PC-3 (cell line): ENCODE measurements around the gene CARTPT. TPM values are rescaled to one million over a fixed set of nuclear protein-coding genes. Genes with fewer than 3 reads are reported as not detected.

Experiments
- ATAC-seq: fragments of 200-7000 bp; cut with Tn5 transposase; 2 replicates; pipeline ENCODE4 v1.9.1; 2020; ENCODE audit warnings: mild to moderate bottlenecking, moderate library complexity
- BruUV-seq: library from RNA; stranded (reverse); fragments of 400-500 nt; replicated peaks from 2 replicates; lab custom pipeline; 2021; lab: Mats Ljungman, UMichigan
- CTCF ChIA-PET: fragments of 300-600 bp; sonication (Branson Sonifier 250); formaldehyde crosslinking; loops from one replicate; lab custom pipeline; 2022; ENCODE audit warnings: antibody characterized with exemption; lab: Charles Lee
- POLR2A ChIA-PET: fragments of 300-600 bp; sonication (Branson Sonifier 250); formaldehyde crosslinking; loops from one replicate; lab custom pipeline; 2022; ENCODE audit warnings: antibody characterized with exemption; ENCODE audit not compliant: unreplicated experiment; lab: Charles Lee
- DNase-seq: peaks from one replicate; pipeline ENCODE4 v3.0.0-alpha.2; 2015
- H2AFZ ChIP-seq: fragments of 300-600 bp; sonication (generic); 2 replicates; pipeline ENCODE4 v1.6.0; 2016; ENCODE audit warnings: antibody characterized with exemption, low read length
- H3F3A ChIP-seq: fragments of 300-600 bp; sonication (generic); one replicate; pipeline ENCODE4 v1.6.0; 2017; ENCODE audit warnings: antibody characterized with exemption, low read length, control low read depth, mild to moderate bottlenecking; ENCODE audit not compliant: unreplicated experiment
- H3K27ac ChIP-seq: fragments of 300-600 bp; sonication (generic); 2 replicates; pipeline ENCODE4 v1.5.1; 2016; ENCODE audit warnings: mild to moderate bottlenecking, low read length
- H3K27me3 ChIP-seq: fragments of 300-600 bp; sonication (generic); 2 replicates; pipeline ENCODE4 v1.6.1; 2016; ENCODE audit warnings: low read length, mixed read lengths
- H3K36me3 ChIP-seq: fragments of 300-600 bp; sonication (generic); 2 replicates; pipeline ENCODE4 v1.6.1; 2016; ENCODE audit warnings: low read depth, mixed run types, low read length, mixed read lengths
- H3K4me1 ChIP-seq: fragments of 300-600 bp; sonication (generic); 2 replicates; pipeline ENCODE4 v1.5.1; 2016; ENCODE audit warnings: low read length; ENCODE audit not compliant: insufficient read depth
- H3K4me2 ChIP-seq: fragments of 300-600 bp; sonication (generic); 2 replicates; pipeline ENCODE4 v1.6.0; 2016; ENCODE audit warnings: low read length
- H3K4me3 ChIP-seq: fragments of 300-600 bp; sonication (generic); 2 replicates; pipeline ENCODE4 v1.5.1; 2016; ENCODE audit warnings: mild to moderate bottlenecking, low read length, mixed read lengths
- H3K79me2 ChIP-seq: fragments of 300-600 bp; sonication (generic); 2 replicates; pipeline ENCODE4 v1.6.1; 2017; ENCODE audit warnings: low read length, mixed read lengths
- H3K9ac ChIP-seq: fragments of 300-600 bp; sonication (generic); 2 replicates; pipeline ENCODE4 v1.6.0; 2016; ENCODE audit warnings: mild to moderate bottlenecking, low read length
- H3K9me2 ChIP-seq: fragments of 300-600 bp; sonication (generic); replicated peaks from 2 replicates; pipeline ENCODE4 v1.6.1; 2016; ENCODE audit warnings: mixed run types, low read length, mixed read lengths
- H3K9me3 ChIP-seq: fragments of 300-600 bp; sonication (generic); 2 replicates; pipeline ENCODE4 v1.6.1; 2016; ENCODE audit warnings: low read length, mixed read lengths
- H4K20me1 ChIP-seq: fragments of 300-600 bp; sonication (generic); 2 replicates; pipeline ENCODE4 v1.6.1; 2016; ENCODE audit warnings: low read length, mixed read lengths
- CTCF ChIP-seq: fragments of 300-600 bp; sonication (generic); conservative IDR thresholded peaks from 2 replicates; pipeline ENCODE4 v1.5.1; 2017; ENCODE audit warnings: antibody characterized with exemption, low read depth, mild to moderate bottlenecking, low read length
- EZH2 ChIP-seq: fragments of 300-600 bp; sonication (generic); IDR thresholded peaks from one replicate; pipeline ENCODE4 v1.6.1; 2017; ENCODE audit warnings: antibody characterized with exemption, mild to moderate bottlenecking, low read length; ENCODE audit not compliant: unreplicated experiment
- EZH2phosphoT487 ChIP-seq: fragments of 300-600 bp; sonication (generic); IDR thresholded peaks from 2 replicates; pipeline ENCODE4 v1.6.1; 2018; ENCODE audit warnings: mild to moderate bottlenecking, antibody characterized with exemption, low read length, borderline replicate concordance
- intact Hi-C: fragments of 100-400 bp; cut with micrococcal nuclease; formaldehyde crosslinking; loops from 2 replicates; pipeline ENCODE4 v1.9.0; 2023
- total RNA-seq: library from RNA; depleted of rRNA; stranded (reverse); fragments of >200 nt; gene quantifications from 2 replicates; pipeline ENCODE4 v1.2.3, GENCODE V29; 2014

The CARTPT gene
- total RNA-seq, 1 experiment from 2014 or later = not detected

DNA sequence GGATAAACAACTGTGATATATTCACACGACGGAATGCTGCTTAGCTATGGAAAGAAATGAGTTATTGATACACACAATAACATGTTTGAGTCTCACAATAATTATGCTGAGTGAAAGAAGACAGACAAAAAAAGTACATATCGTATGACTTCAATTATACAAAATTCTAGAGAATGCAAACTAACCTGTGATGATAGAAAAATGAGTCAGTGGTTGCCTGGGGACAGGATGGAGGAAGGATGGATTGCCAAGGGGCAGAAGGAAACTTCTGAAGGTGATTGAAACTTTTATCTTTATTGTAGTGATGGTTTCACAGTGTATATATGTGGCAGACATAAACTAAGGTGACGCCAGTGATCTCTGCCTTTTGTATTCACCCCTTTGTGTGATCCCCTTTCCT lies 7.5 kb upstream of the CARTPT start:
- DNase-seq = no peak
- intact Hi-C loops = no loop called here
- no peaks in the 10 kb centered on the region for H4K20me1 ChIP-seq
- no peak overlapping the region for H3K4me2 ChIP-seq
- no peak overlapping the region for H3K27ac ChIP-seq
- no peaks in the 10 kb centered on the region for H3K9me2 ChIP-seq
- no peak overlapping the region for H3K9ac ChIP-seq
- H3K4me3 ChIP-seq = no peak overlapping the region
- peaks cover 50% of the 10 kb centered on the region for H3K27me3 ChIP-seq
- H3K4me1 ChIP-seq = no peaks in the 10 kb centered on the region
- ATAC-seq = no peak
- H3K79me2 ChIP-seq = no peaks in the 10 kb centered on the region
- no TSS peak for BruUV-seq
- TF ChIP-seq EZH2phosphoT487 = no peak
- TF ChIP-seq CTCF = no peak
- no peak for TF ChIP-seq EZH2
- no peak overlapping the region for H2AFZ ChIP-seq
- ChIA-PET POLR2A (no interaction called here), CTCF (no interaction called here)
- no peaks in the 10 kb centered on the region for H3K36me3 ChIP-seq
- no peaks in the 10 kb centered on the region for H3F3A ChIP-seq
- H3K9me3 ChIP-seq = no peaks in the 10 kb centered on the region

- H3K79me2 ChIP-seq = no peaks in the 10 kb centered on the region
- no peaks in the 10 kb centered on the region for H3K4me1 ChIP-seq
- H3K9me3 ChIP-seq = no peaks in the 10 kb centered on the region
- H3K27me3 ChIP-seq = peaks cover 47% of the 10 kb centered on the region
- H3K9ac ChIP-seq = no peak overlapping the region
- intact Hi-C loops = no loop called here
- DNase-seq (no peak), ATAC-seq (no peak)
- no peak overlapping the region for H3K27ac ChIP-seq
- ChIA-PET POLR2A (no interaction called here), CTCF (no interaction called here)
- no peak for TF ChIP-seq CTCF
- TF ChIP-seq EZH2phosphoT487 = no peak
- TF ChIP-seq EZH2 = no peak
- H2AFZ ChIP-seq = no peak overlapping the region
- no TSS peak for BruUV-seq
- no peaks in the 10 kb centered on the region for H3F3A ChIP-seq
- H3K9me2 ChIP-seq = no peaks in the 10 kb centered on the region
- H3K4me3 ChIP-seq = no peak overlapping the region
- H4K20me1 ChIP-seq = no peaks in the 10 kb centered on the region
- H3K4me2 ChIP-seq = no peak overlapping the region
- no peaks in the 10 kb centered on the region for H3K36me3 ChIP-seq
Measured at GRCh38 chr5:71714911-71715310, 4.2 kb upstream of the CARTPT start.

DNA sequence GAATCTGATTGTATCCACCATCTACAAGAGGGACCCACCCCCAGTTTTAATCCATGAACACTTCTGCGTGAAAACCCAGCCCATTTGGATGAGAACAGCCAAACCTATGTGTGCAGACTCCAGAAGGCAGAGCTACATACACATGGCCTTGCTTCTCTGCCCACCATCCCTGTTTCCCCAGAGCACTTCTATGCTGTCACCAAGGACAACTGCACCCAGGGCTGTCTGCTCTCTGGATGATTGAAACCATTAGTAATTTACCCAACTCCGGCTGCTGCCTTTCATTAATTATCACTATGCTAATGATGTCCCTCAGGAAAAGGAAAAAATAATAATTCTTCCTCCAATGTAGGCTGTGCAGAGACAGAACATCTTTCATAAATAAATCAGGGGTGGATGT lies 8.9 kb downstream of the CARTPT start:
- peaks cover 33% of the 10 kb centered on the region for H3K27me3 ChIP-seq
- no peaks in the 10 kb centered on the region for H4K20me1 ChIP-seq
- ATAC-seq (no peak), DNase-seq (no peak)
- BruUV-seq = no TSS peak
- no peaks in the 10 kb centered on the region for H3K79me2 ChIP-seq
- H3K27ac ChIP-seq = no peak overlapping the region
- no peaks in the 10 kb centered on the region for H3K9me3 ChIP-seq
- no peak for TF ChIP-seq EZH2phosphoT487
- no peak for TF ChIP-seq CTCF
- no peak for TF ChIP-seq EZH2
- no peaks in the 10 kb centered on the region for H3K4me1 ChIP-seq
- no peaks in the 10 kb centered on the region for H3K36me3 ChIP-seq
- no peaks in the 10 kb centered on the region for H3K9me2 ChIP-seq
- no peak overlapping the region for H3K4me3 ChIP-seq
- ChIA-PET CTCF (no interaction called here), POLR2A (no interaction called here)
- no peak overlapping the region for H3K9ac ChIP-seq
- intact Hi-C loops = no loop called here
- no peak overlapping the region for H2AFZ ChIP-seq
- no peak overlapping the region for H3K4me2 ChIP-seq
- no peaks in the 10 kb centered on the region for H3F3A ChIP-seq
